Hematopoietic multipotent progenitor cell treated with erythropoietin and hydrocortisone succinate and interleukin-3 and kit ligand, for 4 days (in vitro differentiated cells): Measurements from ENCODE around the gene HAVCR2.
"Not testable (repeated sequence)": the region's sequence is repeated elsewhere in the genome, so short reads cannot be mapped to it uniquely, and the experiment has no call there.

Experiments
- DNase-seq: peaks from one replicate; pipeline ENCODE4 v3.0.0-alpha.2; 2015

The HAVCR2 gene

GRCh38 chr5:157086751-157087359 lies 22.0 kb downstream of the HAVCR2 start:
- no peak for DNase-seq

- DNase-seq = no peak
Observed at GRCh38 chr5:157085930-157086329, 22.9 kb downstream of the HAVCR2 start.

- DNase-seq = no peak
Observed at GRCh38 chr5:157080286-157080685, 28.6 kb downstream of the HAVCR2 start.

GRCh38 chr5:157076558-157076957 lies 32.3 kb downstream of the HAVCR2 start:
- no peak for DNase-seq

- DNase-seq = no peak
Observed at GRCh38 chr5:157072508-157072907, 36.3 kb downstream of the HAVCR2 start.

- DNase-seq = peak; percentile 4
Observed at GRCh38 chr5:157069949-157070348, 38.9 kb downstream of the HAVCR2 start.

- peak; percentile 7 for DNase-seq
Observed at GRCh38 chr5:157068785-157069184, 40.1 kb downstream of the HAVCR2 start.

GRCh38 chr5:157068339-157068738 lies 40.5 kb downstream of the HAVCR2 start:
- no peak for DNase-seq

- no peak for DNase-seq
Observed at GRCh38 chr5:157067005-157067404, 41.8 kb downstream of the HAVCR2 start.

- DNase-seq = no peak
Observed at GRCh38 chr5:157066080-157066479, 42.8 kb downstream of the HAVCR2 start.

GRCh38 chr5:157063776-157064430 lies 44.9 kb downstream of the HAVCR2 start:
- no peak for DNase-seq

GRCh38 chr5:157059891-157060290 lies 49.0 kb downstream of the HAVCR2 start:
- no peak for DNase-seq

GRCh38 chr5:157059093-157059539 lies 49.7 kb downstream of the HAVCR2 start, which contains the start of gene HAVCR1:
Gene HAVCR1 (minus strand): TSS chr5:157059116. CDS start chr5:157057943, 1,173 bp downstream.
- no peak for DNase-seq

- DNase-seq = no peak
Observed at GRCh38 chr5:157057459-157058370, 51.1 kb downstream of the HAVCR2 start.

GRCh38 chr5:157056848-157057247 lies 52.0 kb downstream of the HAVCR2 start:
- DNase-seq = not testable (repeated sequence)

- no peak for DNase-seq
Observed at GRCh38 chr5:157051604-157052245, 57.1 kb downstream of the HAVCR2 start.

- no peak for DNase-seq
Observed at GRCh38 chr5:157050050-157050449, 58.8 kb downstream of the HAVCR2 start.

GRCh38 chr5:157049605-157050004 lies 59.2 kb downstream of the HAVCR2 start:
- DNase-seq = no peak

GRCh38 chr5:157047898-157048297 lies 60.9 kb downstream of the HAVCR2 start:
- no peak for DNase-seq

GRCh38 chr5:157047016-157047415 lies 61.8 kb downstream of the HAVCR2 start:
- not testable (repeated sequence) for DNase-seq

- no peak for DNase-seq
Observed at GRCh38 chr5:157046041-157046440, 62.8 kb downstream of the HAVCR2 start.

- no peak for DNase-seq
Observed at GRCh38 chr5:157045601-157046000, 63.2 kb downstream of the HAVCR2 start.
